Heart right ventricle (tissue), 16 donors: ENCODE results near the gene RASSF1. TPM values are rescaled to one million over a fixed set of nuclear protein-coding genes. Genes with fewer than 3 reads are reported as not detected.

ENCODE experiments used
- ATAC-seq, 8 donors: fragments of 200-7000 bp; cut with Tn5 transposase; one replicate each; pipeline ENCODE4 v1.9.1; 2020; ENCODE audit warnings: mild to moderate bottlenecking in 8 of 8, moderate library complexity in 8 of 8, moderate number of reproducible peaks in 1 of 8
- DNase-seq, 2 donors: peaks; one replicate each; pipeline ENCODE4 v3.0.0-alpha.2; 2020
- H3K27ac ChIP-seq, 10 donors: fragments of 200-600 bp; sonication (generic) in 2 of 10; one replicate each; pipeline versions ENCODE4 v1.5.0 to v1.8.0; 2020 to 2022; ENCODE audit warnings: mild to moderate bottlenecking in 3 of 10
- H3K27me3 ChIP-seq, 7 donors: fragments of 200-600 bp; one replicate each; pipeline ENCODE4 v1.8.0; 2021 to 2022; ENCODE audit warnings: mild to moderate bottlenecking in 2 of 7
- H3K36me3 ChIP-seq, 9 donors: fragments of 200-600 bp; sonication (generic) in 1 of 9; one replicate each; pipeline versions ENCODE4 v1.5.0 to v1.8.0; 2020 to 2022; ENCODE audit warnings: mild to moderate bottlenecking in 2 of 9
- H3K4me1 ChIP-seq, 9 donors: fragments of 200-600 bp; sonication (generic) in 1 of 9; one replicate each; pipeline versions ENCODE4 v1.5.0 to v1.8.0; 2020 to 2022; ENCODE audit warnings: mild to moderate bottlenecking in 4 of 9
- H3K4me3 ChIP-seq, 10 donors: fragments of 200-600 bp; sonication (generic) in 2 of 10; one replicate each; pipeline versions ENCODE4 v1.5.0 to v1.8.0; 2020 to 2022; ENCODE audit warnings: mild to moderate bottlenecking in 7 of 10, moderate library complexity in 2 of 10
- H3K9me3 ChIP-seq, 11 donors: fragments of 200-600 bp in 10 of 11; sonication (generic) in 2 of 11; one replicate each; pipeline versions ENCODE4 v1.5.0 to v1.8.0; 2013 to 2022; ENCODE audit warnings: mild to moderate bottlenecking in 2 of 11, control low read depth in 1 of 11, moderate library complexity in 1 of 11
- CTCF ChIP-seq, 9 donors: fragments of 200-600 bp; sonication (generic) in 2 of 9; IDR thresholded peaks; one replicate each; pipeline versions ENCODE4 v1.5.0 to v1.8.0; 2021 to 2022; ENCODE audit warnings: antibody characterized with exemption in 9 of 9, mild to moderate bottlenecking in 5 of 9, moderate library complexity in 1 of 9
- WGBS, 2 donors: extraction: QIAGEN DNeasy Blood & Tissue Kit; methylation state at CpG; one replicate each; pipeline ENCODE4 v1.1.7; 2013; ENCODE audit warnings: inconsistent platforms in 1 of 2; 5-methylcytosine and 5-hydroxymethylcytosine counted together
- intact Hi-C, 10 donors: fragments of 100-400 bp; cut with DNase I; formaldehyde crosslinking; loops; one replicate each; pipeline versions ENCODE4 v1.11.1 to v1.14.2; 2022
- polyA plus RNA-seq, 2 donors: library from polyadenylated mRNA; stranded (reverse); fragments of 200-250 nt; gene quantifications; one replicate each; pipeline ENCODE4 v1.2.3, GENCODE V29; 2013
- total RNA-seq, 10 donors: library from RNA; stranded (reverse); fragmentation: NEBNext Ultra II Directional in 3 of 10; extraction: Animal tissue kit (Norgen Biotek cat#: 25700) in 3 of 10; gene quantifications; one replicate each; pipeline versions ENCODE4 v1.2.1 to v1.2.4, GENCODE V29; 2021 to 2023
- donor health status: Arrhythmogenic right ventricular cardiomyopathy.
- donor health status: ischemic (EF 13 %, LVEDD 7.1; RV severe dilation, severe dysfunction).
- donor health status: healthy with polysubstance abuse.
- donor health status: DM: no; HTN: yes; CAD: no.
- donor health status: DM: no; HTN: no; CAD: no.
- donor health status: ischemic (EF 25% LVEDD 6.9; RV normal size, moderate dysfunction).
- donor health status: ischemic (EF 25% LVEDD 5.7; RV mildly dilated, moderate dysfunction).
- donor health status: healthy.
- donor health status: DM: yes; HTN: yes; CAD: no.
- donor health status: Ischemic cardiomyopathy.
- donor health status: ischemic (EF 35%, LVEDD 5.7; RV mildly dilated, moderate dysfunction).
- donor health status: nonischemic (EF 11% LVEDD 7.7; RV severe dilation, severe dysfunction).
- donor health status: DM: yes; HTN: yes; CAD: no.
- donor health status: PGD.
- donor health status: ischemic (EF 29% LVEDD 5.4; RV normal size, mild dysfunction).
- donor health status: nonischemic (EF 23%, LVEDD 6.1; RV moderate dilation, normal function).

The RASSF1 gene
- total and polyA plus RNA-seq, 12 donors = 9.9 to 59.8 (median 13.1) TPM

- 0 to 2% methylated on average over 31 of the region's 31 CpGs for WGBS, 2 donors
- Histone ChIP-seq H3K4me3 (peak overlapping the region; percentile 61 to 99 (median 78)), H3K36me3 (peaks cover 0 to 30% (median 11%) of the 10 kb centered on the region in 9 donors), H3K27ac (peak overlapping the region; percentile 88 to 100 (median 97)), H3K9me3 (no peaks in the 10 kb centered on the region), H3K27me3 (no peaks in the 10 kb centered on the region), H3K4me1 (peaks cover 15 to 88% (median 79%) of the 10 kb centered on the region in 9 donors)
- DNase-seq = no peak
- intact Hi-C loops = loop anchor here in 1 of 10 donors (5.0 kb wide), 1 partner anchor 34 kb away; the partner anchor contains the start of gene HYAL1
- TF ChIP-seq CTCF (IDR thresholded peaks at IDR 0.05) = no peak
- peak in 5 of 8 donors; percentile 1 to 16 (median 4) for ATAC-seq
Measured at GRCh38 chr3:50336452-50337174, 4.0 kb downstream of the RASSF1 start.

- peak overlapping the region; percentile 88 to 100 (median 97) for H3K27ac ChIP-seq
- TF ChIP-seq CTCF (IDR thresholded peaks at IDR 0.05) = no peak
- 38 to 48% methylated on average over 5 of the region's 5 CpGs for WGBS, 2 donors
- intact Hi-C loops = loop anchor here in 1 of 10 donors (5.0 kb wide), 1 partner anchor 32 kb away; the partner anchor contains the start of gene HYAL1
- H3K4me3 ChIP-seq = peak overlapping the region in 9 of 10 donors; percentile 10 to 99 (median 82)
- H3K9me3 ChIP-seq = no peaks in the 10 kb centered on the region
- peaks cover 8 to 51% (median 32%) of the 10 kb centered on the region in 9 donors for H3K36me3 ChIP-seq
- H3K4me1 ChIP-seq = peaks cover 13 to 67% (median 63%) of the 10 kb centered on the region in 9 donors
- DNase-seq (no peak), ATAC-seq (peak in 1 of 8 donors; percentile 1)
- H3K27me3 ChIP-seq = no peaks in the 10 kb centered on the region
Measured at GRCh38 chr3:50334339-50335075, 6.1 kb downstream of the RASSF1 start.

GRCh38 chr3:50333744-50334328, 6.8 kb downstream of the RASSF1 start:
- Histone ChIP-seq H3K36me3 (peaks cover 8 to 57% (median 34%) of the 10 kb centered on the region in 9 donors), H3K27ac (peak overlapping the region; percentile 88 to 100 (median 97)), H3K9me3 (no peaks in the 10 kb centered on the region), H3K4me3 (peak overlapping the region in 9 of 10 donors; percentile 10 to 99 (median 82)), H3K27me3 (no peaks in the 10 kb centered on the region), H3K4me1 (peaks cover 13 to 63% (median 59%) of the 10 kb centered on the region in 9 donors)
- WGBS, 2 donors = 35 to 43% methylated on average over 12 of the region's 12 CpGs
- DNase-seq (peak in 1 of 2 donors; percentile 91), ATAC-seq (peak; percentile 4 to 67 (median 53))
- TF ChIP-seq CTCF (IDR thresholded peaks at IDR 0.05) = no peak
- intact Hi-C loops = no loop called here

DNA sequence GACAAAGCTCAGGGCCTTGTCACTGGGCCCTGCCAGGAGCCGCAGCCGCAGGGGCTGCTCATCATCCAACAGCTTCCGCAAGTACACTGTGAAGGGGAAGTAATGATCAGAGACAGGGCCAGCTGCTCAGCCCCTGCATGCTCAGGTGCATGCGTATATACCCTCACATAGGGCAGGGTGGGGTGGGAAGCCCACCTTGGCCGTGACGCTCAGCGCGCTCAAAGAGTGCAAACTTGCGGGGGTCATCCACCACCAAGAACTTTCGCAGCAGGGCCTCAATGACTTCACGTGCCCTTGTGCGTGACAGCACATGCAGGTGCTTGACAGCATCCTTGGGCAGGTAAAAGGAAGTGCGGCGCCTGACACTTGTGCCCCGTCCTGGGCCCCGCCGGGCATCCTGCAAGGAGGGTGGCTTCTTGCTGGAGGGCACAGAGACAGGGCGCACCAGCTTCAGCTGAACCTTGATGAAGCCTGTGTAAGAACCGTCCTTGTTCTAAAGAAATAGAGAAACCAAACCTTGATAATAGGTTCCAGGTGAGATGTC, 9.2 kb downstream of the RASSF1 start:
- WGBS, 2 donors = 93 to 97% methylated on average over 19 of the region's 19 CpGs
- Histone ChIP-seq H3K9me3 (no peaks in the 10 kb centered on the region), H3K36me3 (peaks cover 8 to 57% (median 34%) of the 10 kb centered on the region in 9 donors), H3K27ac (peak overlapping the region in 2 of 10 donors; percentile 36 to 96), H3K4me1 (peaks cover 12 to 67% (median 63%) of the 10 kb centered on the region in 9 donors), H3K27me3 (no peaks in the 10 kb centered on the region), H3K4me3 (no peak overlapping the region)
- DNase-seq = no peak
- no peak for TF ChIP-seq CTCF (IDR thresholded peaks at IDR 0.05)
- no peak for ATAC-seq
- intact Hi-C loops = no loop called here
